Pancreas (tissue), 10 donors: ENCODE results near the gene MSLN. TPM values are rescaled to one million over a fixed set of nuclear protein-coding genes. Genes with fewer than 3 reads are reported as not detected.
"Not testable (repeated sequence)": the region's sequence is repeated elsewhere in the genome, so short reads cannot be mapped to it uniquely, and the experiment has no call there.

Experiments used
- ATAC-seq, 4 donors: fragments of 200-7000 bp; cut with Tn5 transposase; one replicate each; pipeline versions ENCODE4 v1.8.0 to v1.9.1; 2020; ENCODE audit warnings: mild to moderate bottlenecking in 4 of 4, moderate library complexity in 4 of 4
- DNase-seq, 6 donors: peaks; one replicate each; pipeline ENCODE4 v3.0.0-alpha.2; 2020
- FAIRE-seq: peaks from 2 replicates; lab custom pipeline; 2012; peaks lifted over from hg19 to GRCh38; lab: Jason Lieb, UNC
- H3K27ac ChIP-seq, 4 donors: fragments of 200-600 bp; sonication (generic); 1 replicate in 3 of 4; 2 replicates in 1 of 4; pipeline versions ENCODE4 v1.5.0 to v1.8.0; 2020
- H3K27me3 ChIP-seq, 4 donors: fragments of 200-600 bp; one replicate each; pipeline ENCODE4 v1.8.0; 2021
- H3K36me3 ChIP-seq, 3 donors: fragments of 200-600 bp; sonication (generic) in 1 of 3; one replicate each; pipeline versions ENCODE4 v1.5.0 to v1.8.0; 2020 to 2021
- H3K4me1 ChIP-seq, 3 donors: fragments of 200-600 bp; one replicate each; pipeline ENCODE4 v1.8.0; 2021
- H3K4me3 ChIP-seq, 4 donors: fragments of 200-600 bp; sonication (generic) in 2 of 4; one replicate each; pipeline versions ENCODE4 v1.5.0 to v1.8.0; 2020 to 2021
- H3K9me3 ChIP-seq, 4 donors: fragments of 200-600 bp; one replicate each; pipeline ENCODE4 v1.8.0; 2021
- CTCF ChIP-seq, 4 donors: fragments of 200-600 bp; sonication (generic) in 3 of 4; IDR thresholded peaks; one replicate each; pipeline versions ENCODE4 v1.5.0 to v1.8.0; 2021; ENCODE audit warnings: antibody characterized with exemption in 4 of 4
- WGBS, 2 donors: extraction: QIAGEN DNeasy Blood & Tissue Kit; methylation state at CpG; one replicate each; pipeline ENCODE4 v1.1.7; 2013; 5-methylcytosine and 5-hydroxymethylcytosine counted together
- intact Hi-C, 3 donors: fragments of 100-400 bp; cut with DNase I; formaldehyde crosslinking; loops; one replicate each; pipeline versions ENCODE4 v1.11.1 to v1.14.2; 2022
- polyA plus RNA-seq, 2 donors: library from polyadenylated mRNA; stranded (reverse); fragments of 200-250 nt; gene quantifications; one replicate each; pipeline ENCODE4 v1.2.3, GENCODE V29; 2013
- total RNA-seq, 6 donors: library from RNA; stranded (reverse); fragmentation: NEBNext Ultra II Directional in 4 of 6; extraction: Animal tissue kit (Norgen Biotek cat#: 25700) in 4 of 6; gene quantifications; one replicate each; pipeline versions ENCODE4 v1.2.1 to v1.2.4, GENCODE V29; 2021 to 2023
- donor health status: healthy with polysubstance abuse.
- donor health status: DM: no; HTN: no; CAD: no; lungs with moderate emphysema.
- donor health status: DM: no; HTN: no; CAD: no.
- donor health status: control.
- donor health status: control.
- donor health status: Bipolar disorder and iron deficiency.
- donor health status: DM: yes; HTN: yes; CAD: no.
- donor health status: DM: no; HTN: no; CAD: no.
- donor health status: DM: no; HTN: no; CAD: no.
- donor health status: DM: yes; HTN: yes; CAD: no.

MSLN gene
- total and polyA plus RNA-seq, 8 donors: 0.35 to 4.6 (median 0.96) TPM; not detected in 1

GRCh38 chr16:774086-775001 lies 13.8 kb downstream of the MSLN start:
- ATAC-seq: no peak
- Histone ChIP-seq H3K4me1 (no peaks in the 10 kb centered on the region), H3K36me3 (no peaks in the 10 kb centered on the region), H3K9me3 (no peaks in the 10 kb centered on the region), H3K27ac (no peak overlapping the region), H3K27me3 (no peaks in the 10 kb centered on the region), H3K4me3 (no peak overlapping the region)
- intact Hi-C loops: no loop called here
- FAIRE-seq: no peak
- 60 to 69% methylated on average over 34 to 46 of the region's 46 CpGs for WGBS, 2 donors
- DNase-seq: peak in 1 of 6 donors; percentile 69
- no peak for TF ChIP-seq CTCF (IDR thresholded peaks at IDR 0.05)

GRCh38 chr16:775236-775796 lies 14.8 kb downstream of the MSLN start:
- 59 to 61% methylated on average over 32 to 36 of the region's 36 CpGs for WGBS, 2 donors
- intact Hi-C loops: no loop called here
- Histone ChIP-seq H3K4me3 (no peak overlapping the region), H3K27me3 (no peaks in the 10 kb centered on the region), H3K9me3 (no peaks in the 10 kb centered on the region), H3K27ac (no peak overlapping the region), H3K4me1 (no peaks in the 10 kb centered on the region), H3K36me3 (no peaks in the 10 kb centered on the region)
- no peak for TF ChIP-seq CTCF (IDR thresholded peaks at IDR 0.05)
- DNase-seq (no peak), ATAC-seq (no peak), FAIRE-seq (no peak)

GRCh38 chr16:776298-776697 lies 15.8 kb downstream of the MSLN start:
- FAIRE-seq, ATAC-seq, H3K4me1 ChIP-seq, DNase-seq, H3K9me3 ChIP-seq, H3K27ac ChIP-seq, H3K27me3 ChIP-seq, H3K4me3 ChIP-seq, H3K36me3 ChIP-seq, intact Hi-C loops: not testable (repeated sequence)
- WGBS, 2 donors: 67 to 87% methylated on average over 10 of the region's 10 CpGs

GRCh38 chr16:776824-777223 lies 16.3 kb downstream of the MSLN start:
- Histone ChIP-seq H3K4me3 (no peak overlapping the region), H3K27me3 (no peaks in the 10 kb centered on the region), H3K9me3 (no peaks in the 10 kb centered on the region), H3K36me3 (no peaks in the 10 kb centered on the region), H3K27ac (no peak overlapping the region), H3K4me1 (no peaks in the 10 kb centered on the region)
- DNase-seq (no peak), ATAC-seq (no peak), FAIRE-seq (no peak)
- no peak for TF ChIP-seq CTCF (IDR thresholded peaks at IDR 0.05)
- WGBS, 2 donors: 81 to 90% methylated on average over 9 of the region's 9 CpGs
- intact Hi-C loops: no loop called here

- Histone ChIP-seq H3K27ac (no peak overlapping the region), H3K4me3 (no peak overlapping the region), H3K4me1 (no peaks in the 10 kb centered on the region), H3K9me3 (no peaks in the 10 kb centered on the region), H3K36me3 (no peaks in the 10 kb centered on the region), H3K27me3 (no peaks in the 10 kb centered on the region)
- intact Hi-C loops: no loop called here
- TF ChIP-seq CTCF (IDR thresholded peaks at IDR 0.05): no peak
- no peak for ATAC-seq
- DNase-seq: no peak
- FAIRE-seq: no peak
- WGBS, 2 donors: 29 to 35% methylated on average over 16 of the region's 16 CpGs
These were observed 17.3 kb downstream of the MSLN start for GRCh38 chr16:777826-778225.
